HEK293 (cell line): Measurements from ENCODE around the gene KANK4.

Source experiments
- CTCF ChIA-PET: fragments of 350-600 bp; formaldehyde crosslinking; extraction: SDS; loops from one replicate; lab custom pipeline; 2021; ENCODE audit warnings: antibody characterized with exemption; lab: Yijun Ruan, JAX
- POLR2A ChIA-PET: fragments of 300-600 bp; formaldehyde crosslinking; extraction: SDS; loops from one replicate; lab custom pipeline; 2020; ENCODE audit warnings: antibody characterized with exemption, inconsistent platforms; lab: Yijun Ruan, JAX
- H3K27ac ChIP-seq: fragments of 200-500 bp; sonication (Bioruptor generic); 2 replicates; pipeline ENCODE4 v1.5.1; 2014; ENCODE audit warnings: low read depth, low read length, control low read depth, inconsistent platforms; ENCODE audit errors: extremely low read depth
- H3K36me3 ChIP-seq, 2 experiments: fragments of 200-500 bp in 1 of 2; sonication (Bioruptor generic) in 1 of 2; 1 replicate in 1 of 2; 2 replicates in 1 of 2; pipeline ENCODE4 v1.5.1; 2014 to 2017; ENCODE audit warnings: inconsistent platforms in 2 of 2, low read length in 2 of 2; ENCODE audit not compliant: control insufficient read depth in 2 of 2, insufficient read depth in 1 of 2
- H3K4me1 ChIP-seq: fragments of 200-500 bp; sonication (Bioruptor generic); 2 replicates; pipeline ENCODE4 v1.5.1; 2014; ENCODE audit warnings: mild to moderate bottlenecking, low read length, inconsistent platforms; ENCODE audit not compliant: control insufficient read depth, insufficient read depth
- H3K4me3 ChIP-seq: 2 replicates; pipeline ENCODE4 v1.5.1; 2011; ENCODE audit warnings: low read depth, mild to moderate bottlenecking, control low read depth, low read length, moderate library complexity
- H3K9me3 ChIP-seq: fragments of 200-500 bp; sonication (Bioruptor generic); 2 replicates; pipeline ENCODE4 v1.5.1; 2014; ENCODE audit warnings: low read depth, low read length, inconsistent platforms; ENCODE audit not compliant: control insufficient read depth, insufficient read depth
- GLIS2 ChIP-seq: fragments of 450-650 bp; formaldehyde crosslinking; IDR thresholded peaks from 2 replicates; pipeline ENCODE4 v1.5.1; 2016; ENCODE audit warnings: missing biosample characterization, missing genetic modification characterization
- HOXD13 ChIP-seq: sonication (generic); formaldehyde crosslinking; IDR thresholded peaks from 2 replicates; pipeline ENCODE4 v1.8.0; 2022; ENCODE audit warnings: missing genetic modification reagents, borderline replicate concordance
- PRDM6 ChIP-seq: fragments of 450-650 bp; formaldehyde crosslinking; IDR thresholded peaks from 2 replicates; pipeline ENCODE4 v1.5.1; 2017; ENCODE audit warnings: missing biosample characterization, missing genetic modification characterization
- REST ChIP-seq: fragments of 450-650 bp; formaldehyde crosslinking; IDR thresholded peaks from 2 replicates; pipeline ENCODE4 v1.5.1; 2016; ENCODE audit warnings: missing biosample characterization, missing genetic modification characterization
- SALL2 ChIP-seq: fragments of 450-650 bp; formaldehyde crosslinking; IDR thresholded peaks from 2 replicates; pipeline ENCODE4 v1.5.0; 2017; ENCODE audit warnings: missing biosample characterization, mild to moderate bottlenecking, missing genetic modification characterization, borderline replicate concordance
- SETDB1 ChIP-seq: IDR thresholded peaks from one replicate; pipeline ENCODE4 v1.6.1; 2017; ENCODE audit warnings: mild to moderate bottlenecking, low read length, moderate library complexity, mixed read lengths; ENCODE audit not compliant: insufficient read length
- TRIM28 ChIP-seq: IDR thresholded peaks from 2 replicates; pipeline ENCODE4 v1.6.1; 2011; ENCODE audit warnings: low read length, control low read depth, borderline replicate concordance
- YY1 ChIP-seq: fragments of 450-650 bp; formaldehyde crosslinking; IDR thresholded peaks from 2 replicates; pipeline ENCODE4 v1.5.1; 2018; ENCODE audit warnings: missing biosample characterization, missing genetic modification characterization
- ZBTB8A ChIP-seq: fragments of 450-650 bp; formaldehyde crosslinking; IDR thresholded peaks from 2 replicates; pipeline ENCODE4 v1.5.1; 2016; ENCODE audit warnings: missing biosample characterization, missing genetic modification characterization
- ZNF10 ChIP-seq: fragments of 450-650 bp; formaldehyde crosslinking; IDR thresholded peaks from 2 replicates; pipeline ENCODE4 v1.5.1; 2017; ENCODE audit warnings: missing biosample characterization, missing genetic modification characterization
- ZNF174 ChIP-seq: fragments of 450-650 bp; formaldehyde crosslinking; IDR thresholded peaks from 2 replicates; pipeline ENCODE4 v1.5.0; 2017; ENCODE audit warnings: missing biosample characterization, mild to moderate bottlenecking, missing genetic modification characterization
- ZNF19 ChIP-seq: fragments of 450-650 bp; formaldehyde crosslinking; IDR thresholded peaks from 2 replicates; pipeline ENCODE4; 2016; ENCODE audit warnings: missing biosample characterization, missing genetic modification characterization, low read depth
- ZNF223 ChIP-seq: fragments of 450-650 bp; formaldehyde crosslinking; IDR thresholded peaks from 2 replicates; pipeline ENCODE4 v1.5.1; 2016; ENCODE audit warnings: missing biosample characterization, missing genetic modification characterization
- ZNF23 ChIP-seq: fragments of 450-650 bp; formaldehyde crosslinking; IDR thresholded peaks from 2 replicates; pipeline ENCODE4 v1.5.1; 2016; ENCODE audit warnings: missing biosample characterization, missing genetic modification characterization, borderline replicate concordance
- ZNF302 ChIP-seq: fragments of 450-650 bp; formaldehyde crosslinking; IDR thresholded peaks from 2 replicates; pipeline ENCODE4 v1.5.1; 2016; ENCODE audit warnings: missing biosample characterization, missing genetic modification characterization, low read depth
- ZNF362 ChIP-seq: fragments of 450-650 bp; formaldehyde crosslinking; IDR thresholded peaks from 2 replicates; pipeline ENCODE4 v1.5.1; 2016; ENCODE audit warnings: missing biosample characterization, missing genetic modification characterization
- ZNF423 ChIP-seq: fragments of 450-650 bp; formaldehyde crosslinking; IDR thresholded peaks from 2 replicates; pipeline ENCODE4 v1.5.1; 2016; ENCODE audit warnings: missing biosample characterization, missing genetic modification characterization
- ZNF558 ChIP-seq: fragments of 450-650 bp; formaldehyde crosslinking; IDR thresholded peaks from 2 replicates; pipeline ENCODE4 v1.5.1; 2016; ENCODE audit warnings: missing biosample characterization, missing genetic modification characterization
- ZNF639 ChIP-seq: fragments of 450-650 bp; formaldehyde crosslinking; IDR thresholded peaks from 2 replicates; pipeline ENCODE4 v1.5.1; 2016; ENCODE audit warnings: missing biosample characterization, missing genetic modification characterization
- ZNF654 ChIP-seq: fragments of 450-650 bp; formaldehyde crosslinking; IDR thresholded peaks from 2 replicates; pipeline ENCODE4 v1.5.1; 2016; ENCODE audit warnings: low read depth, missing biosample characterization, missing genetic modification characterization

KANK4 gene

GRCh38 chr1:62325681-62326080, 6.4 kb upstream of the KANK4 start:
- H3K4me1 ChIP-seq, result 0 out of 2 replicates have a peak, but pooled peaks cover 2% of the 10 kb centered on the region
- CTCF ChIA-PET, result no interaction called here

More at GRCh38 chr1:62325681-62326080, 6.4 kb upstream of the KANK4 start:
- Histone ChIP-seq H3K27ac (no peak overlapping the region), H3K36me3 (no peaks in the 10 kb centered on the region), H3K4me3 (no peak overlapping the region), H3K9me3 (no peaks in the 10 kb centered on the region)
- POLR2A ChIA-PET, result interaction anchor here (1.4 kb wide), 1 partner anchor 15 kb away, joined by 3 read pairs; no protein-coding TSS in a partner anchor
- TF ChIP-seq ZNF302 (no peak), GLIS2 (tag by site-specific recombination) (no peak), ZNF10 (no peak), ZNF362 (no peak), ZBTB8A (tag by site-specific recombination) (no peak), ZNF654 (no peak), ZNF19 (tag by site-specific recombination) (no peak), REST (tag by site-specific recombination) (no peak), ZNF423 (tag by site-specific recombination) (no peak), SETDB1 (no peak), ZNF174 (no peak), HOXD13 (no peak), ZNF639 (tag by site-specific recombination) (no peak), PRDM6 (tag by site-specific recombination) (no peak), ZNF23 (tag by site-specific recombination) (no peak), SALL2 (tag by site-specific recombination) (no peak), ZNF558 (tag by site-specific recombination) (no peak), YY1 (no peak), TRIM28 (no peak), ZNF223 (tag by site-specific recombination) (no peak)
